Body of pancreas (tissue), 4 donors: Measurements from ENCODE around the gene PSMD5. TPM values are rescaled to one million over a fixed set of nuclear protein-coding genes. Genes with fewer than 3 reads are reported as not detected.
A peak's percentile ranks its signal among the peaks of the same experiment; 100 is the strongest.

ENCODE experiments used
- ATAC-seq: fragments of 150-250 bp; one replicate; pipeline ENCODE4 v1.9.1; 2016
- DNase-seq, 4 donors: peaks; one replicate each; pipeline ENCODE4 v3.0.0-alpha.2; 2019
- H3K27ac ChIP-seq, 4 donors: fragments of 200-600 bp; sonication (generic); 1 replicate in 3 of 4; 2 replicates in 1 of 4; pipeline versions ENCODE4 v1.5.1 to v1.6.1; 2016 to 2019; ENCODE audit warnings: mild to moderate bottlenecking in 1 of 4, mixed read lengths in 1 of 4, moderate library complexity in 1 of 4
- H3K27me3 ChIP-seq, 2 donors: fragments of 200-600 bp; sonication (generic); one replicate each; pipeline ENCODE4 v1.6.0; 2016; ENCODE audit warnings: mild to moderate bottlenecking in 1 of 2
- H3K36me3 ChIP-seq, 2 donors: fragments of 200-600 bp; sonication (generic); replicated peaks in 1 of 2; 2 replicates each; pipeline ENCODE4 v1.5.1; 2016; ENCODE audit warnings: low read depth in 2 of 2; ENCODE audit not compliant: insufficient read depth in 1 of 2
- H3K4me1 ChIP-seq: fragments of 200-600 bp; sonication (generic); one replicate; pipeline ENCODE4 v1.6.0; 2016
- H3K4me3 ChIP-seq, 2 donors: fragments of 200-600 bp; sonication (generic); 1 replicate in 1 of 2; 2 replicates in 1 of 2; pipeline ENCODE4 v1.5.1; 2016 to 2019
- H3K9me3 ChIP-seq, 3 donors: fragments of 200-600 bp; sonication (generic); 1 replicate in 2 of 3; 2 replicates in 1 of 3; pipeline ENCODE4 v1.5.1; 2016
- POLR2A ChIP-seq, 3 donors: fragments of 450-650 bp; IDR thresholded peaks; one replicate each; pipeline ENCODE4 v1.6.1; 2016; ENCODE audit warnings: antibody characterized with exemption in 3 of 3, mild to moderate bottlenecking in 2 of 3
- WGBS, 2 donors: methylation state at CpG; one replicate each; pipeline ENCODE4 v1.1.5; 2017; 5-methylcytosine and 5-hydroxymethylcytosine counted together
- intact Hi-C: fragments of 100-400 bp; cut with DNase I; formaldehyde crosslinking; loops from one replicate; pipeline ENCODE4 v1.15.1; 2023
- total RNA-seq, 2 donors: library from RNA; depleted of rRNA; stranded (reverse); fragments of >200 nt; gene quantifications; one replicate each; pipeline ENCODE4 v1.1.0, GENCODE V29; 2016
- TF ChIP-seq, protein P1 (sequence below), 7 experiments: fragments of 450-650 bp in 4 of 7; fragments of 200-600 bp in 3 of 7; sonication (generic) in 3 of 7; IDR thresholded peaks; one replicate each; pipeline ENCODE4 v1.5.1; 2016 to 2019; ENCODE audit warnings: antibody characterized with exemption in 7 of 7

Gene PSMD5
- total RNA-seq, 2 donors from 2014 or later = 20.8 to 31.0 TPM

DNA sequence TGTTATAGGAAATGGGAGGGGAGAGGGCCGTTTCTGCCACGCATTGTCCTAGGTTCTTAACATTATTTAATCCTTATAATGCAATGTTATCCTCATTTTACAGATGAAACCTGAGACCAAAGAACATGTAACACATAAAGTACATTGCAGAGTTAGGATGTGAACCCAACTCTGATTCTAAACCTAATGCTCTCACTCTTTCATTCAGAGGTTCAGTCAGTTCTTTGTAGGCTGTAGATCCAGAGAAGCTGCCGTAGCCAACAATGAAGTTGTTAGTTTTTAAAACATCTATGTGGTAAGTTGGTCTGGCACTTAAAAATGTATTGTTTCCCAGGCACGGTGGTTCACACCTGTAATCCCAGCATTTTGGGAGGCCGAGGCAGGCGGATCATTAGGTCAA, 10.5 kb upstream of the PSMD5 start:
- H3K36me3 ChIP-seq = no peaks in the 10 kb centered on the region
- no peak overlapping the region for H3K4me3 ChIP-seq
- 82 to 95% methylated on average over 6 of the region's 6 CpGs for WGBS, 2 donors
- peaks cover 13% of the 10 kb centered on the region for H3K4me1 ChIP-seq
- TF ChIP-seq, protein P1, sequence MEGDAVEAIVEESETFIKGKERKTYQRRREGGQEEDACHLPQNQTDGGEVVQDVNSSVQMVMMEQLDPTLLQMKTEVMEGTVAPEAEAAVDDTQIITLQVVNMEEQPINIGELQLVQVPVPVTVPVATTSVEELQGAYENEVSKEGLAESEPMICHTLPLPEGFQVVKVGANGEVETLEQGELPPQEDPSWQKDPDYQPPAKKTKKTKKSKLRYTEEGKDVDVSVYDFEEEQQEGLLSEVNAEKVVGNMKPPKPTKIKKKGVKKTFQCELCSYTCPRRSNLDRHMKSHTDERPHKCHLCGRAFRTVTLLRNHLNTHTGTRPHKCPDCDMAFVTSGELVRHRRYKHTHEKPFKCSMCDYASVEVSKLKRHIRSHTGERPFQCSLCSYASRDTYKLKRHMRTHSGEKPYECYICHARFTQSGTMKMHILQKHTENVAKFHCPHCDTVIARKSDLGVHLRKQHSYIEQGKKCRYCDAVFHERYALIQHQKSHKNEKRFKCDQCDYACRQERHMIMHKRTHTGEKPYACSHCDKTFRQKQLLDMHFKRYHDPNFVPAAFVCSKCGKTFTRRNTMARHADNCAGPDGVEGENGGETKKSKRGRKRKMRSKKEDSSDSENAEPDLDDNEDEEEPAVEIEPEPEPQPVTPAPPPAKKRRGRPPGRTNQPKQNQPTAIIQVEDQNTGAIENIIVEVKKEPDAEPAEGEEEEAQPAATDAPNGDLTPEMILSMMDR (IDR thresholded peaks at IDR 0.05) = no peak
- TF ChIP-seq POLR2A (IDR thresholded peaks at IDR 0.05) = no peak
- H3K9me3 ChIP-seq = no peaks in the 10 kb centered on the region
- H3K27ac ChIP-seq = no peak overlapping the region
- DNase-seq = no peak
- intact Hi-C loops = no loop called here
- no peaks in the 10 kb centered on the region for H3K27me3 ChIP-seq
- no peak for ATAC-seq

DNA sequence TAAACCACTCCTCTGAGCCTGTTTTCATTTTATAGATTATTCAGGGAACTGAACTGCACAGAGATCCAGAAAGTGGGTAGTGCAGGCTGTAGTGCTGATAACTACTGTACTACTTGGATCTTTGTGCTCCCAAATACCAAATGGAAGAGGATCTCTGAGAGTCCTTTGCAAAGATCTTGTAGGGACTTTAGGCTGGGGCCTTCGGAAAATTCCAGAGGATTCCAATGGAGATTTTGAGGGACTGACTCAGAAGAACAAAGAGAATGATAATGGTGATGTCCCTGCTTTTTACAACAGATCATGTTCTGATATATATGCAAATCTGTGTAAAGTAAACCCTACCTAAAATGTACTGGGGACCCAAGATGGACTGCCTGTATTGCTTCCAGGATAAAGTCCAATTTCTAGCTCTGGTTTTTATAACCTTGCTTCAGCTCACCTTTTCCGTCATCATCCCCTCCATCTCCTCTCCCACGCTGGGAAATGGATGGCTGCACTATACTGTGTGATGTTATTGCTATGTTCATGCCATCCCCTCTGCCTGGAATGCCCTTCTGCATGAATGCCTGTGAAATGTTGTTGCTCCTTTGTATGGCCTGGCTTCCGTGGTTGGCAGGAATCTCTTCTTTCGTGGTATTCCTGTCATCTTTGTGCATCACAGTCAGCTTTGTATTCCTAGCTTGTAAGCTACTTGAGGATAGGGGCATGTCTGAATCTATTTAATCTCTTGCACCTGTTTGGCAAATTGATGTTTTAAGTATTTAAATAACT, 9.7 kb upstream of the PSMD5 start:
- TF ChIP-seq POLR2A (IDR thresholded peaks at IDR 0.05) = no peak
- TF ChIP-seq, protein P1 (IDR thresholded peaks at IDR 0.05) = no peak
- Histone ChIP-seq H3K4me3 (no peak overlapping the region), H3K9me3 (no peaks in the 10 kb centered on the region), H3K36me3 (no peaks in the 10 kb centered on the region), H3K27me3 (no peaks in the 10 kb centered on the region), H3K27ac (no peak overlapping the region), H3K4me1 (peaks cover 14% of the 10 kb centered on the region)
- 90 to 91% methylated on average over 5 of the region's 5 CpGs for WGBS, 2 donors
- ATAC-seq (no peak), DNase-seq (no peak)
- intact Hi-C loops = no loop called here

DNA sequence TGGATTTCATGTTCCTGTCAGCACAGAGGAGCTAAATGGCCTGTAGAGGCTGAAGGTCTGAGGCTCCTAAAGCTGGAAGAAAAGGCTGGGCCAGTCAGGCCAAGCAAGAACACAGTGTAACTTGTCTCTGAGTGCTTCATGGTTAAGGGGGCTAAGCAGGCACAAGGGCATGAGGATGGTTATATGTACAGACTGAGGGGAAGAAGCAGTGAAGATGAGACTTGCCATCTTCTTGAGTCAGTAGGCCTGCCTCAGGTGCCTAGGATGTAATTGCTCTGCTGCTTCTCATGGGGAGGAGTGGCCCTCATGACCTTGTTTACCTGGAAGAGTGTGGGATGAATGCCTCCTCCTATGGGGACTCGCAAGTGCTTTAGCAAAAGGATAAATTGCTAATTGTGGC, 8.7 kb upstream of the PSMD5 start:
- Histone ChIP-seq H3K9me3 (no peaks in the 10 kb centered on the region), H3K4me1 (peaks cover 15% of the 10 kb centered on the region), H3K4me3 (no peak overlapping the region), H3K27me3 (no peaks in the 10 kb centered on the region), H3K36me3 (no peaks in the 10 kb centered on the region), H3K27ac (no peak overlapping the region)
- TF ChIP-seq, protein P1 (IDR thresholded peaks at IDR 0.05) = no peak
- TF ChIP-seq POLR2A (IDR thresholded peaks at IDR 0.05) = no peak
- ATAC-seq (no peak), DNase-seq (no peak)
- WGBS, 2 donors = 94 to 100% methylated on average over 1 of the region's 1 CpG
- intact Hi-C loops = no loop called here

DNA sequence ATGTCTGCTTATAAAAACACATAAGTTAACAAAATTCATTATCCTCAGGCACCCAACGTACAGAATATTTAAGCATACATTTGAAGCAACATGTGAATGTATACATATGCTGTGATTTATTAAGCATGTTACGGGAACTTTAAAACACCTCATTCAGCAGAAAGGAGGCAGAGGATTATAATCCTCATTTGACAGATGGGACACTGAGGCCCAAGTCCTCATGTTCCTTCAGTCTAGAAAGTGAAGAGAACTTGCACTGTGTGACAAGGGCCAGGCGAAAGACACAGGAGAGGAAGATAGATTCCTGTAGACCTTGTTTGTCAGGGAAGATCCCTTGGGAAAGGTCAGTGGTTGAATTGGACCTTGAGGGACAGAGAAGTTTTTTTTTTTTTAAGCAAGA, 7.6 kb upstream of the PSMD5 start:
- TF ChIP-seq, protein P1 (IDR thresholded peaks at IDR 0.05) = no peak
- no peak for TF ChIP-seq POLR2A (IDR thresholded peaks at IDR 0.05)
- H3K4me3 ChIP-seq = no peak overlapping the region
- intact Hi-C loops = no loop called here
- H3K4me1 ChIP-seq = peaks cover 26% of the 10 kb centered on the region
- DNase-seq (no peak), ATAC-seq (no peak)
- no peaks in the 10 kb centered on the region for H3K36me3 ChIP-seq
- 93 to 98% methylated on average over 3 of the region's 3 CpGs for WGBS, 2 donors
- no peaks in the 10 kb centered on the region for H3K27me3 ChIP-seq
- H3K27ac ChIP-seq = no peak overlapping the region
- no peaks in the 10 kb centered on the region for H3K9me3 ChIP-seq

DNA sequence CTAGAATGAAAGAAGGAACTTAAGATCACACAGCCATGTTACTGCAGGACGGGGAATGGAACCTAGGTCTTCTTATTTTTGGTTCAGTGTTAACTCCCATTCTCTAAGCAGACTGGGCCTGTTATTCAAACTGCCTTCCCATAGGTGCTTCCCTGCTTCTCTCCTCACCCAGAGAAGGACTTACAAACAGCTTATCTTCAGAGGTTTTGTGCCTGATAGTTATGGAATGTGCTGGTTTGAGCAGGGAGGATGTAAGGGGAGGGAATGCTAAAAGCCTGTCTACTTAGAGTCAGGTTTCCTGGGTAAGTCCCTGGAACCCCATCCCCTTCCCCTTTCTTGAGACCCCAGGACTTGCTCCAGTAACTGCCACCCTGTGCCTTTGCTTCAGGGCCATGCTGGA, 4.2 kb upstream of the PSMD5 start:
- Histone ChIP-seq H3K4me3 (no peak overlapping the region), H3K4me1 (peaks cover 48% of the 10 kb centered on the region), H3K9me3 (no peaks in the 10 kb centered on the region), H3K36me3 (no peaks in the 10 kb centered on the region), H3K27ac (peak overlapping the region in 1 of 4 donors; percentile 3), H3K27me3 (no peaks in the 10 kb centered on the region)
- TF ChIP-seq, protein P1 (IDR thresholded peaks at IDR 0.05) = no peak
- no peak for TF ChIP-seq POLR2A (IDR thresholded peaks at IDR 0.05)
- DNase-seq = no peak
- intact Hi-C loops = no loop called here
- 86 to 96% methylated on average over 1 of the region's 1 CpG for WGBS, 2 donors
- no peak for ATAC-seq
